Endometrial microvascular endothelial cells (primary cell): ENCODE measurements around the gene ASPDH. TPM values are rescaled to one million over a fixed set of nuclear protein-coding genes. Genes with fewer than 3 reads are reported as not detected.

Experiments
- in situ Hi-C: cut with HindIII; loops from 2 replicates; pipeline ENCODE4 v1.10.0; 2017; ENCODE audit warnings: low sequenced_read_pairs, low pct_unique_long_range_greater_than_20kb; ENCODE audit errors: inconsistent ontology term
- total RNA-seq: library from RNA; depleted of rRNA; stranded (reverse); fragments of >200 nt; gene quantifications from one replicate; pipeline ENCODE4 v1.2.3, GENCODE V29; 2015; ENCODE audit errors: inconsistent ontology term

Gene ASPDH
- total RNA-seq, 1 donor from 2014 or later = not detected

GRCh38 chr19:50466706-50467039, 47.0 kb downstream of the ASPDH start:
- in situ Hi-C loops = no loop called here

GRCh38 chr19:50465986-50466705, 47.6 kb downstream of the ASPDH start:
- in situ Hi-C loops = no loop called here

GRCh38 chr19:50465000-50465399, 48.7 kb downstream of the ASPDH start:
- in situ Hi-C loops = no loop called here

GRCh38 chr19:50464348-50464747, 49.4 kb downstream of the ASPDH start:
- in situ Hi-C loops = no loop called here

GRCh38 chr19:50462970-50463369, 50.7 kb downstream of the ASPDH start:
- in situ Hi-C loops = no loop called here

Other genes starting within 250 kb of the ASPDH start
- not detected for gene KCNC3, start 184.5 kb downstream of the ASPDH start, total RNA-seq
- not detected for gene NAPSA, start 148.3 kb downstream of the ASPDH start, total RNA-seq
- gene NR1H2, start 137.5 kb downstream of the ASPDH start, total RNA-seq = 76.6 TPM
- 63.2 TPM for gene POLD1, start 129.6 kb downstream of the ASPDH start, total RNA-seq
- not detected for gene SPIB, start 95.0 kb downstream of the ASPDH start, total RNA-seq
- gene MYBPC2, start 81.0 kb downstream of the ASPDH start, total RNA-seq = not detected
- 125 TPM for gene EMC10, start 37.4 kb downstream of the ASPDH start, total RNA-seq
- not detected for gene GARIN5A, start 37.1 kb downstream of the ASPDH start, total RNA-seq
- gene JOSD2, start 2.7 kb downstream of the ASPDH start, total RNA-seq = 25.9 TPM
- not detected for gene LRRC4B, start 54.5 kb upstream of the ASPDH start, total RNA-seq
- gene SYT3, start 126.0 kb upstream of the ASPDH start, total RNA-seq = not detected
- gene C19orf81, start 135.5 kb upstream of the ASPDH start, total RNA-seq = 2.0 TPM
- gene SHANK1, start 205.9 kb upstream of the ASPDH start, total RNA-seq = 0.28 TPM
- gene CLEC11A, start 209.5 kb upstream of the ASPDH start, total RNA-seq = 40.0 TPM